Trophoblast cell (in vitro differentiated cells and primary cell): ENCODE data around the gene RAB3C.

Experiments
- DNase-seq, 2 donors: peaks; one replicate each; pipeline ENCODE4 v3.0.0-alpha.2; 2016
- H2AFZ ChIP-seq: 2 replicates; pipeline ENCODE4 v1.6.1; 2013; ENCODE audit warnings: low read length, moderate library complexity, mild to moderate bottlenecking; ENCODE audit not compliant: insufficient read depth, poor library complexity
- H2AK5ac ChIP-seq: 2 replicates; pipeline ENCODE4 v1.6.1; 2013; ENCODE audit warnings: mild to moderate bottlenecking, low read length
- H2BK120ac ChIP-seq: 2 replicates; pipeline ENCODE4 v1.6.1; 2013; ENCODE audit warnings: low read length, mild to moderate bottlenecking, moderate library complexity; ENCODE audit not compliant: insufficient read depth, poor library complexity
- H2BK12ac ChIP-seq: 2 replicates; pipeline ENCODE4 v1.6.1; 2013; ENCODE audit warnings: mild to moderate bottlenecking, low read length, moderate library complexity
- H2BK5ac ChIP-seq: 2 replicates; pipeline ENCODE4 v1.6.1; 2013; ENCODE audit warnings: low read length, low read depth, moderate library complexity, mild to moderate bottlenecking; ENCODE audit not compliant: poor library complexity
- H3K14ac ChIP-seq: 2 replicates; pipeline ENCODE4 v1.6.1; 2013; ENCODE audit warnings: mild to moderate bottlenecking, low read length
- H3K18ac ChIP-seq: 2 replicates; pipeline ENCODE4 v1.6.1; 2013; ENCODE audit warnings: mild to moderate bottlenecking, low read length
- H3K23ac ChIP-seq: 2 replicates; pipeline ENCODE4 v1.6.1; 2013; ENCODE audit warnings: low read length
- H3K27ac ChIP-seq: 2 replicates; pipeline ENCODE4 v1.5.1; 2013; ENCODE audit warnings: low read depth, mild to moderate bottlenecking, inconsistent platforms, low read length, moderate library complexity
- H3K27me3 ChIP-seq: 2 replicates; pipeline ENCODE4 v1.6.1; 2013; ENCODE audit warnings: inconsistent platforms, mild to moderate bottlenecking, low read length, moderate library complexity; ENCODE audit not compliant: insufficient read depth
- H3K36me3 ChIP-seq, 2 experiments: 1 replicate in 1 of 2; 2 replicates in 1 of 2; pipeline ENCODE4 v1.6.1; 2013; ENCODE audit warnings: low read length in 2 of 2, mild to moderate bottlenecking in 2 of 2, moderate library complexity in 1 of 2; ENCODE audit not compliant: insufficient read depth in 2 of 2, control insufficient read depth in 1 of 2
- H3K4ac ChIP-seq: 2 replicates; pipeline ENCODE4 v1.6.1; 2013; ENCODE audit warnings: low read depth, mild to moderate bottlenecking, low read length, moderate library complexity
- H3K4me1 ChIP-seq, 2 experiments: 1 replicate in 1 of 2; 2 replicates in 1 of 2; pipeline ENCODE4 v1.6.1; 2013; ENCODE audit warnings: low read length in 2 of 2, mild to moderate bottlenecking in 2 of 2, moderate library complexity in 1 of 2; ENCODE audit not compliant: insufficient read depth in 2 of 2, control insufficient read depth in 1 of 2
- H3K4me2 ChIP-seq: 2 replicates; pipeline ENCODE4 v1.6.1; 2013; ENCODE audit warnings: inconsistent platforms, mild to moderate bottlenecking, low read length, moderate library complexity
- H3K4me3 ChIP-seq: 2 replicates; pipeline ENCODE4 v1.5.1; 2013; ENCODE audit warnings: mild to moderate bottlenecking, low read depth, low read length, inconsistent platforms
- H3K79me1 ChIP-seq: one replicate; pipeline ENCODE4 v1.6.1; 2013; ENCODE audit warnings: low read length
- H3K79me2 ChIP-seq: 2 replicates; pipeline ENCODE4 v1.6.1; 2013; ENCODE audit warnings: low read length, mild to moderate bottlenecking; ENCODE audit not compliant: control insufficient read depth, insufficient read depth, poor library complexity
- H3K9ac ChIP-seq: 2 replicates; pipeline ENCODE4 v1.6.1; 2013; ENCODE audit warnings: mild to moderate bottlenecking, low read length
- H3K9me3 ChIP-seq: 2 replicates; pipeline ENCODE4 v1.6.1; 2013; ENCODE audit warnings: low read depth, mild to moderate bottlenecking, control low read depth, inconsistent platforms, low read length; ENCODE audit not compliant: insufficient read depth
- H4K12ac ChIP-seq: 2 replicates; pipeline ENCODE4 v1.6.1; 2013; ENCODE audit warnings: low read depth, mild to moderate bottlenecking, low read length, moderate library complexity
- H4K8ac ChIP-seq: 2 replicates; pipeline ENCODE4 v1.6.1; 2013; ENCODE audit warnings: low read depth, mild to moderate bottlenecking, low read length, moderate library complexity
- H4K91ac ChIP-seq: one replicate; pipeline ENCODE4 v1.6.1; 2013; ENCODE audit warnings: low read depth, mild to moderate bottlenecking, low read length, moderate library complexity
- WGBS: extraction: QIAGEN DNeasy Blood & Tissue Kit; methylation state at CpG from one replicate; pipeline ENCODE4 v1.1.7; 2013; ENCODE audit warnings: missing lambda C conversion rate; ENCODE audit not compliant: insufficient read length, insufficient coverage; ENCODE audit errors: extremely low coverage; 5-methylcytosine and 5-hydroxymethylcytosine counted together

RAB3C gene

DNA sequence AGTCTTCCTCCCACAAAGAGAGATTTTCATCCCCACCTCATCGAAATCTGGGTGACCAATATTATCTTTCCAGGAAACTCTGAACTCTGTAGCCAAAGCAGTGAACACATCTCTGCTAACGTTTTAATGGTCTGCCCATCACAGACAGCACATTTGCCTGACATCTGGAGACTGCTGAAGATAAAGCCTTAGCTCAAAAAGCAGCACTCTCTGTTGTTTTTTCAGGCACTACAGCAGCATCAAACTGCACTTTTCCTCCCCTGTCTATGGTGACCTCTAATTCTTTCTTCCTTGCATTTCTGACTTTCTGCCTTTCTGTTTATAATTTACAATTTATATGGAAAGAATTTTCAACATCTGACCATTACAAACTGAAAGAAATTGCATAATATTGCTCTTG lies 66.8 kb downstream of the RAB3C start:
- Histone ChIP-seq H2AFZ (no peak overlapping the region), H3K9me3 (no peaks in the 10 kb centered on the region), H4K12ac (no peak overlapping the region), H3K4me1 (no peaks in the 10 kb centered on the region), H4K91ac (no peak overlapping the region), H2BK12ac (no peak overlapping the region), H3K18ac (no peak overlapping the region), H3K4me2 (no peak overlapping the region), H3K23ac (no peak overlapping the region), H3K14ac (no peak overlapping the region), H3K79me1 (no peaks in the 10 kb centered on the region), H3K79me2 (no peaks in the 10 kb centered on the region), H3K36me3 (no peaks in the 10 kb centered on the region), H3K27ac (no peak overlapping the region), H2BK5ac (no peak overlapping the region), H3K27me3 (no peaks in the 10 kb centered on the region), H4K8ac (no peak overlapping the region), H3K4me3 (no peak overlapping the region), H3K4ac (no peak overlapping the region), H3K9ac (no peak overlapping the region), H2AK5ac (no peak overlapping the region), H2BK120ac (no peak overlapping the region)
- no CpG with 5 or more reads among the region's 2 CpGs for WGBS
- no peak for DNase-seq

DNA sequence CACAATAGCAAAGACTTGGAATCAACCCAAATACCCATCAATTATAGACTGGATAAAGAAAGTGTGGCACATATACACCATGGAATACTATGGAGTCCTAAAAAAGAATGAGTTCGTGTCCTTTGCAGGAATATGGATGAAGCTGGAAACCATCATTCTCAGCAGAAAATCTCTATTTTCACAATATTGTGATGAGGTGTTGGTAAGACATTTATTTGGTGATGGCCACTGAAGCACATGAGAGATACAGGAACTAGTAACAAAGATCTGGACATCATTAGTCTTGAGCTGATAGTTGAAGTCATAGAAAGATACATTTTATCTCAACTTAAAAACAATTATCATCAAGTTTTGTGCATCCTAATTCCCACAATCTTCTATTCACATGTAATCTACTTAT lies 70.6 kb downstream of the RAB3C start:
- Histone ChIP-seq H3K27me3 (no peaks in the 10 kb centered on the region), H3K4me2 (no peak overlapping the region), H3K18ac (no peak overlapping the region), H3K9me3 (no peaks in the 10 kb centered on the region), H3K23ac (no peak overlapping the region), H2BK120ac (no peak overlapping the region), H3K4me3 (no peak overlapping the region), H3K4me1 (no peaks in the 10 kb centered on the region), H2AK5ac (no peak overlapping the region), H3K9ac (no peak overlapping the region), H3K36me3 (no peaks in the 10 kb centered on the region), H3K79me2 (no peaks in the 10 kb centered on the region), H2BK5ac (no peak overlapping the region), H3K79me1 (no peaks in the 10 kb centered on the region), H2BK12ac (no peak overlapping the region), H2AFZ (no peak overlapping the region), H3K4ac (no peak overlapping the region), H4K91ac (no peak overlapping the region), H3K14ac (no peak overlapping the region), H4K12ac (no peak overlapping the region), H3K27ac (no peak overlapping the region), H4K8ac (no peak overlapping the region)
- no peak for DNase-seq
- WGBS, result no CpG with 5 or more reads among the region's 1 CpG

DNA sequence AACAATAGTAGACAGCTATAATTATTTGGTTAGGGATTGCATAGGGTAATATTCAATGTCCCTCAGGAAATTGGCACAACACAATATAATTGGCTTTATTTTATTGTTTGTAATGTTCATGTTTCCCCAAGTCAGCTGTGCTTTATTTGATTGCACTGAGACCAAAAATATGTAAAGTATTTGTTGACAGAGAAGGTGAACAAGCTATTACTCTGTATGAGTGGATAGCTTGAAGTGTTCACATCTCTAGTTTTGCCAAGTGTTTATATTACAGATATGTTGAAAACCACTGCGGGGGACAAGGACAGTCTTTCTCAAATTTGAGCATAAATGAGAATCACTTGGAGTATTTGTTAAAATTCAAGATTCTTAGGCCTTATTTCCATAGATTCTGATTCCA lies 83.3 kb downstream of the RAB3C start:
- H3K9ac ChIP-seq, result no peak overlapping the region
- no peak for DNase-seq
- H2BK5ac ChIP-seq, result no peak overlapping the region
- H2AK5ac ChIP-seq, result no peak overlapping the region
- no peak overlapping the region for H4K91ac ChIP-seq
- no peaks in the 10 kb centered on the region for H3K79me2 ChIP-seq
- H3K23ac ChIP-seq, result no peak overlapping the region
- H2BK12ac ChIP-seq, result no peak overlapping the region
- H4K8ac ChIP-seq, result no peak overlapping the region
- H3K14ac ChIP-seq, result no peak overlapping the region
- no peak overlapping the region for H3K18ac ChIP-seq
- no peaks in the 10 kb centered on the region for H3K36me3 ChIP-seq
- no peak overlapping the region for H3K4ac ChIP-seq
- peaks cover 0 to 3% of the 10 kb centered on the region in 2 experiments for H3K4me1 ChIP-seq
- no peaks in the 10 kb centered on the region for H3K9me3 ChIP-seq
- H3K79me1 ChIP-seq, result no peaks in the 10 kb centered on the region
- H3K4me3 ChIP-seq, result no peak overlapping the region
- H2BK120ac ChIP-seq, result no peak overlapping the region
- H3K27ac ChIP-seq, result no peak overlapping the region
- no peak overlapping the region for H4K12ac ChIP-seq
- H3K4me2 ChIP-seq, result no peak overlapping the region
- WGBS, result no CpG with 5 or more reads among the region's 1 CpG
- no peak overlapping the region for H2AFZ ChIP-seq
- H3K27me3 ChIP-seq, result no peaks in the 10 kb centered on the region

DNA sequence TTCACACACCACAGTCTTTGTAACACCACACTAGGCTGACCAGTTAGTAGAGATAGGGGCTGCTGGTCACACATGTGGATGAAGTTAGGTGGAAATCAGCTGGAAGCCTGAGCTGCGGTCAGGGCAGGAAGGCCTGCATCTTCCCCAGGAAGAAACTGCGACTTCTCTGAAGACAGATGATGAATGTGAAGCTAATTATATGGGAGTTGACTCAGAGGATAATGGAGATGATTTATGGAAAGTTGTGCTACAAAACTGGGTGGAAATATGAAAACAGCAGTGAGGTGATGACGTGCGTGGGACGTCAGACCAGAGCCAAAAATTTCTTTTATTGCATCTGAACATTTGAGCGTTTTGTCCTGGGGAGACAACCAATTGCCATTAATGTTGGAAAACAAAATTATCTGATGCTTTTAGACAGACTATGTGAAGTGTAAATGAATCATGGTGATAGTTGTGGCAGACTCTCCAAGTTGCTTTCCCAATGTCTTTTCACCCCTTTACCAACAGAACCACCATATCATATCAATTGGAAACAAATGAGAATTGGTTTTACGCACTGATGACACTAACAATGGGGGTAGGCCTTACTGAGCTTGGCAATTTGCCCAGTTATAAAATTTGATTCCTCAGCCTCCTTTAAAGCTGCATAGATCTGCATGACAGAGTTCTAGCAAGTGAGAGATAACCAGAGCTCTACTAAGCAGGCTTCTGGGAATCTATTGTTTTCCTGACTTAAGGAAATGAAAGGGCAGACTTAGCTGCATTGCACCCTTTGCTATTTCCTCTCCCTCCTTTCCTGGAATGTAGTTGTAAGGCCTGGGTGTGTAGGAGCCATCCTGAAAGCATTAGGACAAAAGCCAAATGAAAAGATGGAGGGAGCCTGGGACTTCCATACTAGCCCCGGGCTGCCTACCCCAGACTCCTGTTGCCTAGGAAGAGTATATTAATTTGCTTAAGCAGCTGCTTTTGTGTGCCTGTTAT lies 84.0 kb downstream of the RAB3C start:
- Histone ChIP-seq H3K79me2 (no peaks in the 10 kb centered on the region), H3K79me1 (no peaks in the 10 kb centered on the region), H3K9me3 (no peaks in the 10 kb centered on the region), H2BK120ac (no peak overlapping the region), H3K4ac (no peak overlapping the region), H4K8ac (no peak overlapping the region), H3K4me1 (peaks cover 0 to 3% of the 10 kb centered on the region in 2 experiments), H3K27ac (no peak overlapping the region), H3K36me3 (no peaks in the 10 kb centered on the region), H3K27me3 (no peaks in the 10 kb centered on the region), H3K23ac (no peak overlapping the region), H2AK5ac (no peak overlapping the region), H3K14ac (no peak overlapping the region), H3K9ac (no peak overlapping the region), H4K12ac (no peak overlapping the region), H3K4me3 (no peak overlapping the region), H4K91ac (no peak overlapping the region), H2BK12ac (no peak overlapping the region), H2AFZ (no peak overlapping the region), H3K4me2 (no peak overlapping the region), H2BK5ac (no peak overlapping the region), H3K18ac (no peak overlapping the region)
- DNase-seq, result no peak
- WGBS, result no CpG with 5 or more reads among the region's 8 CpGs
